Thyroid gland (tissue), 4 donors: ENCODE results near the gene TINAGL1. TPM values are rescaled to one million over a fixed set of nuclear protein-coding genes. Genes with fewer than 3 reads are reported as not detected.
A peak's percentile ranks its signal among the peaks of the same experiment; 100 is the strongest.
"Not testable (repeated sequence)": the region's sequence is repeated elsewhere in the genome, so short reads cannot be mapped to it uniquely, and the experiment has no call there.

Experiments used
- DNase-seq, 2 donors: peaks; one replicate each; pipeline ENCODE4 v3.0.0-alpha.2; 2019
- H3K27ac ChIP-seq, 3 donors: fragments of 200-600 bp; sonication (generic); 1 replicate in 2 of 3; 2 replicates in 1 of 3; pipeline ENCODE4 v1.5.1; 2016 to 2019; ENCODE audit warnings: mild to moderate bottlenecking in 1 of 3, moderate library complexity in 1 of 3
- H3K27me3 ChIP-seq: fragments of 200-600 bp; sonication (generic); one replicate; pipeline ENCODE4 v1.5.1; 2019
- H3K36me3 ChIP-seq, 2 donors: fragments of 200-600 bp; sonication (generic); one replicate each; pipeline ENCODE4 v1.5.1; 2016 to 2019
- H3K4me1 ChIP-seq, 2 donors: fragments of 200-600 bp; sonication (generic); one replicate each; pipeline ENCODE4 v1.5.1; 2017 to 2019
- H3K4me3 ChIP-seq, 3 donors: fragments of 200-600 bp; sonication (generic); replicated peaks in 1 of 3; 1 replicate in 2 of 3; 2 replicates in 1 of 3; pipeline ENCODE4 v1.5.1; 2016; ENCODE audit warnings: mild to moderate bottlenecking in 1 of 3
- H3K9me3 ChIP-seq: fragments of 200-600 bp; sonication (generic); one replicate; pipeline ENCODE4 v1.5.1; 2017
- POLR2A ChIP-seq, 2 donors: fragments of 450-650 bp; IDR thresholded peaks; one replicate each; pipeline ENCODE4 v1.6.1; 2017; ENCODE audit warnings: antibody characterized with exemption in 2 of 2, mild to moderate bottlenecking in 2 of 2, moderate library complexity in 1 of 2
- WGBS, 2 donors: methylation state at CpG; one replicate each; pipeline ENCODE4 v1.1.5; 2017; 5-methylcytosine and 5-hydroxymethylcytosine counted together
- intact Hi-C: fragments of 100-400 bp; cut with DNase I; formaldehyde crosslinking; loops from one replicate; pipeline ENCODE4 v1.15.1; 2023
- total RNA-seq, 4 donors: library from RNA; depleted of rRNA; stranded (reverse); fragments of >200 nt; gene quantifications; one replicate each; pipeline ENCODE4 v1.2.3, GENCODE V29; 2016
- TF ChIP-seq, protein P1 (sequence below), 6 experiments: fragments of 200-600 bp in 3 of 6; fragments of 450-650 bp in 3 of 6; sonication (generic) in 3 of 6; IDR thresholded peaks; one replicate each; pipeline ENCODE4 v1.5.1; 2016 to 2019; ENCODE audit warnings: antibody characterized with exemption in 6 of 6, mild to moderate bottlenecking in 2 of 6, inconsistent platforms in 1 of 6, moderate library complexity in 1 of 6

TINAGL1 gene
- total RNA-seq, 4 donors from 2014 or later = 157 to 391 (median 227) TPM

DNA sequence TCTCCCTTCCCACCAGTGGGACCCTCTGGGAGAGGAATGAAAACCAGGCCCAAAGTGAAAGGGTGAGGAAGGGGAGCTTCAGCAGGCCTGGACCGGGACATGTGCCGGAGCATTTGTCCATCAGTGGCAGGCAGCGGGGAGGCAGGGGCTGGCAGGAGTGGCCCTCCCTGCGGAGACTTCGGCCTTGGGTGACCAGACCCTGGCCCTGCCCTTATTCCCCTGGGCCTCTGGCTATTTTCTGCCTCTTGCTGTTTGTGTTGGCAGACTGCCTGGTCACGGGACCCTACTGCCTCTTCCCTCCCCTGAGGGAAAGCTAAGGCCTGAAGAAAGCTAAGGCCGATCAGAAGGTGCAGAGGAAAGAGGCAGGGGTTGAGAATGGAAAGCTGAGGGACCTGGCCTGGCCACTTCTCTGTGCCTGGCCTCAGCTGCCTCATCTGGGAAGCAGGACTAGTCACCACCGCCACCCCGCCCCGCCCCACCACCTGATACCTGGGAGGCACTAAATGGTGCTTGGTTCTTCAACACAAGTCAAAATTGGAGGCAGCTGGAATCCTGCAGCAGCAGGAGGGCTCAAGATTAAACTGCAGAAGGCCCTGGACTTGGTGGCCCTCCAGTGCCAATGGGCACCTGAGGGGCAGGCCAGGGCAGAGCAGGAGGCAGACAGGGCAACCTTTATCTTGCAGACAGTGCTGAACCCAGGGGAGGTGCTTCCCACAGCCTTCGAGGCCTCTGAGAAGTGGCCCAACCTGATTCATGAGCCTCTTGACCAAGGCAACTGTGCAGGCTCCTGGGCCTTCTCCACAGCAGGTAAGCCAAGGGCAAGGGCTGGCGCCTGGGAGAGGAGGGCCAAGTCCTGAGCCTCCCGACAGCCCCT lies 7.9 kb downstream of the TINAGL1 start:
- TF ChIP-seq, protein P1, sequence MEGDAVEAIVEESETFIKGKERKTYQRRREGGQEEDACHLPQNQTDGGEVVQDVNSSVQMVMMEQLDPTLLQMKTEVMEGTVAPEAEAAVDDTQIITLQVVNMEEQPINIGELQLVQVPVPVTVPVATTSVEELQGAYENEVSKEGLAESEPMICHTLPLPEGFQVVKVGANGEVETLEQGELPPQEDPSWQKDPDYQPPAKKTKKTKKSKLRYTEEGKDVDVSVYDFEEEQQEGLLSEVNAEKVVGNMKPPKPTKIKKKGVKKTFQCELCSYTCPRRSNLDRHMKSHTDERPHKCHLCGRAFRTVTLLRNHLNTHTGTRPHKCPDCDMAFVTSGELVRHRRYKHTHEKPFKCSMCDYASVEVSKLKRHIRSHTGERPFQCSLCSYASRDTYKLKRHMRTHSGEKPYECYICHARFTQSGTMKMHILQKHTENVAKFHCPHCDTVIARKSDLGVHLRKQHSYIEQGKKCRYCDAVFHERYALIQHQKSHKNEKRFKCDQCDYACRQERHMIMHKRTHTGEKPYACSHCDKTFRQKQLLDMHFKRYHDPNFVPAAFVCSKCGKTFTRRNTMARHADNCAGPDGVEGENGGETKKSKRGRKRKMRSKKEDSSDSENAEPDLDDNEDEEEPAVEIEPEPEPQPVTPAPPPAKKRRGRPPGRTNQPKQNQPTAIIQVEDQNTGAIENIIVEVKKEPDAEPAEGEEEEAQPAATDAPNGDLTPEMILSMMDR (IDR thresholded peaks at IDR 0.05) = no peak
- TF ChIP-seq POLR2A (IDR thresholded peaks at IDR 0.05) = peak in 1 of 2 donors; percentile 43
- intact Hi-C loops = no loop called here
- Histone ChIP-seq H3K4me3 (no peak overlapping the region), H3K27me3 (no peaks in the 10 kb centered on the region), H3K36me3 (peaks cover 30 to 32% of the 10 kb centered on the region in 2 donors), H3K27ac (peak overlapping the region; percentile 80 to 91 (median 90)), H3K4me1 (peaks cover 72 to 89% of the 10 kb centered on the region in 2 donors), H3K9me3 (no peaks in the 10 kb centered on the region)
- WGBS, 2 donors = 46 to 55% methylated on average over 12 of the region's 13 CpGs
- peak; percentile 93 to 95 for DNase-seq

- no peak for TF ChIP-seq POLR2A (IDR thresholded peaks at IDR 0.05)
- TF ChIP-seq, protein P1 (IDR thresholded peaks at IDR 0.05) = no peak
- H3K27me3 ChIP-seq = no peaks in the 10 kb centered on the region
- H3K36me3 ChIP-seq = peaks cover 30 to 32% of the 10 kb centered on the region in 2 donors
- H3K4me1 ChIP-seq = peaks cover 68 to 85% of the 10 kb centered on the region in 2 donors
- no peak for DNase-seq
- 86 to 93% methylated on average over 5 to 25 of the region's 27 CpGs for WGBS, 2 donors
- no peaks in the 10 kb centered on the region for H3K9me3 ChIP-seq
- peak overlapping the region; percentile 82 to 91 (median 90) for H3K27ac ChIP-seq
- H3K4me3 ChIP-seq = no peak overlapping the region
- intact Hi-C loops = no loop called here
Observed at GRCh38 chr1:31584869-31585735, 8.8 kb downstream of the TINAGL1 start.

DNA sequence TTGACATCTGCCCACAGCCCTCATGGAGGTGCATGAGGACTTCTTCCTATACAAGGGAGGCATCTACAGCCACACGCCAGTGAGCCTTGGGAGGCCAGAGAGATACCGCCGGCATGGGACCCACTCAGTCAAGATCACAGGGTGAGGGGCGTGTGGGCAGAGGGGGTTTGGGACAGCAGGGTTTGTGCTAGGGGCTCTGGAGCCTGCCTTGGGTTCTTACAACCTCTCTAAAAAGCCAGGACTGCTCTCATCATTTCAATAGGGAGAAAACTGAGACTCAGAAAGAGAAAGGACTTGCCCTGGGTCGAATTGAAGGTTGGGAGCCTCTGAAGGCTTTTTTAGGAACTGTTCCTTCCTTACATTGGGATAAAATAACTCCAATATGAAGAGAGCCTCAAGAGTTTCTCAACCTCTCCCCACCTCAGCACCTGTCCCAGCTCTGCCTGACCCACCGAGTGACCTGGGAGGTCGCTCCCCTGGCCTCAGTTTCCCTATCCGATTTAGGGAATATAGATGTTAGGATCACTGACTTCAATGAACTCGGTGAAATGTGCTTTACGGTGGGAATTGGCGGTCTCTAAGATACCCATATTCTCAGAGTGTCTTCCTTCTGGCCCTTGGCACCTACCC lies 9.5 kb downstream of the TINAGL1 start:
- peaks cover 30 to 32% of the 10 kb centered on the region in 2 donors for H3K36me3 ChIP-seq
- peak overlapping the region; percentile 14 to 91 (median 82) for H3K27ac ChIP-seq
- DNase-seq = no peak
- TF ChIP-seq, protein P1 (IDR thresholded peaks at IDR 0.05) = no peak
- no peak for TF ChIP-seq POLR2A (IDR thresholded peaks at IDR 0.05)
- 83 to 86% methylated on average over 10 to 11 of the region's 11 CpGs for WGBS, 2 donors
- H3K4me3 ChIP-seq = no peak overlapping the region
- no peaks in the 10 kb centered on the region for H3K9me3 ChIP-seq
- H3K4me1 ChIP-seq = peaks cover 62 to 77% of the 10 kb centered on the region in 2 donors
- intact Hi-C loops = no loop called here
- H3K27me3 ChIP-seq = no peaks in the 10 kb centered on the region

DNA sequence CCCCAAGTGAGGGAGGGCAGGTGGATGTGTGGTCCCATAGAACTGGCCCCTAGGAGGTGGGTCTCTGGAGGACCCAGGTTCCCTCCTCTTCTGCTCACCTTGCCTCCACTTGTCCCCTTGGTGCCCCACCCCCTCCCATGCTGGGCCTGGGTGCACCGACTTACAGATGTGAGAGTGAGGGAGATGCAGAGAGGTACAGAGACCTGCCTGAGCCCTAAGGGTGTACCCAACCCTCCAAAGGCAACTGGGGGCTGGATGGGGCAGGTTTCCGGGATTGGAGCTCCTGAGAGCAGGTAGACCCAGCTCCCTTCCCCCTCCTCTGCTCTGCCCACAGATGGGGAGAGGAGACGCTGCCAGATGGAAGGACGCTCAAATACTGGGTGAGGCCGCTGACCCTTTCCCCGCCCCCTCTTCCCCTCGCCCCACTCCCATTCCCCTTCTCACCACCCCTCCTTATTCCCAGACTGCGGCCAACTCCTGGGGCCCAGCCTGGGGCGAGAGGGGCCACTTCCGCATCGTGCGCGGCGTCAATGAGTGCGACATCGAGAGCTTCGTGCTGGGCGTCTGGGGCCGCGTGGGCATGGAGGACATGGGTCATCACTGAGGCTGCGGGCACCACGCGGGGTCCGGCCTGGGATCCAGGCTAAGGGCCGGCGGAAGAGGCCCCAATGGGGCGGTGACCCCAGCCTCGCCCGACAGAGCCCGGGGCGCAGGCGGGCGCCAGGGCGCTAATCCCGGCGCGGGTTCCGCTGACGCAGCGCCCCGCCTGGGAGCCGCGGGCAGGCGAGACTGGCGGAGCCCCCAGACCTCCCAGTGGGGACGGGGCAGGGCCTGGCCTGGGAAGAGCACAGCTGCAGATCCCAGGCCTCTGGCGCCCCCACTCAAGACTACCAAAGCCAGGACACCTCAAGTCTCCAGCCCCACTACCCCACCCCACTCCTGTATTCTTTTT lies 10.3 kb downstream of the TINAGL1 start:
- Histone ChIP-seq H3K4me3 (no peak overlapping the region), H3K9me3 (no peaks in the 10 kb centered on the region), H3K4me1 (peaks cover 54 to 71% of the 10 kb centered on the region in 2 donors), H3K27ac (peak overlapping the region in 2 of 3 donors; percentile 82 to 91), H3K36me3 (peaks cover 30 to 32% of the 10 kb centered on the region in 2 donors), H3K27me3 (no peaks in the 10 kb centered on the region)
- no peak for DNase-seq
- TF ChIP-seq, protein P1 (IDR thresholded peaks at IDR 0.05) = no peak
- no peak for TF ChIP-seq POLR2A (IDR thresholded peaks at IDR 0.05)
- WGBS, 2 donors = 84 to 91% methylated on average over 31 to 39 of the region's 47 CpGs
- intact Hi-C loops = no loop called here

- peaks cover 49 to 71% of the 10 kb centered on the region in 2 donors for H3K4me1 ChIP-seq
- 88 to 92% methylated on average over 5 of the region's 5 CpGs for WGBS, 2 donors
Observed at GRCh38 chr1:31587328-31587699, 11.0 kb downstream of the TINAGL1 start.

More at GRCh38 chr1:31587328-31587699, 11.0 kb downstream of the TINAGL1 start:
- intact Hi-C loops, H3K4me3 ChIP-seq, H3K27me3 ChIP-seq, H3K9me3 ChIP-seq, DNase-seq: not testable (repeated sequence)
- Histone ChIP-seq H3K27ac (peak overlapping the region; percentile 12 to 82 (median 72)), H3K36me3 (peaks cover 30 to 32% of the 10 kb centered on the region in 2 donors)
